K562 (cell line): ENCODE measurements around the gene OR9A2.

Experiments
- EZH2 ChIP-seq: IDR thresholded peaks from 2 replicates; pipeline ENCODE4 v1.6.1; 2012; ENCODE audit warnings: low read depth, mild to moderate bottlenecking, inconsistent platforms, low read length, borderline replicate concordance
- GABPA ChIP-seq: fragments of 200-800 bp; sonication (Bioruptor generic); conservative IDR thresholded peaks from 2 replicates; pipeline ENCODE4 v1.6.1; 2016; ENCODE audit warnings: low read depth, missing genetic modification characterization, missing compliant biosample characterization
- SMAD4 ChIP-seq: fragments of 250-450 bp; sonication (Bioruptor Pico); conservative IDR thresholded peaks from 2 replicates; pipeline ENCODE4 v1.8.0; 2021; ENCODE audit warnings: inconsistent platforms, mild to moderate bottlenecking, moderate library complexity

DNA sequence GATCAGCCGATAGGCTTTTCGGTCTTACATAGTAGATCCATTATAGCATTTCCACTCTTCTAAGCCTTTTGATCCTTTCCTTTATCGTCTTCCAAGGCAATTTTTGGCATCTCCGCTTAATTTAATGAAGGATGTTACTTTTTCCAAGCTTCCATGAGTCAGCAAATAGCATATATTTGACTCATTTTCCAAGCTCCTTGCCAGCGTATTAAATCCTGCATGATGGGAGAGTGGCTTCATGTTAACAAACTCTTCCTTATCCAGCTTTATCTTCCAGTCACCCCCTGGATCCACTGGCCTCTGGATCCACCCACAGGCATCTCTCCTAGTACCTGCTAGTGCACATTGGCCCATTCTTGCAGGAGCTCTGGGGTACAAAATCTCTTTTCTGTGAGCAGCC lies 13.0 kb downstream of the OR9A2 start:
- TF ChIP-seq EZH2 (no peak), SMAD4 (CRISPR knock-in tag) (no peak), GABPA (tag) (no peak)
